H9 (cell line): Measurements from ENCODE around the gene DPP10. TPM values are rescaled to one million over a fixed set of nuclear protein-coding genes. Genes with fewer than 3 reads are reported as not detected.

Experiments used
- DNase-seq: peaks from one replicate; pipeline ENCODE4 v3.0.0-alpha.2; 2017
- H2AFZ ChIP-seq: one replicate; pipeline ENCODE4 v1.6.1; 2013; ENCODE audit warnings: mild to moderate bottlenecking, low read length, control low read depth, moderate library complexity
- H2AK5ac ChIP-seq: 2 replicates; pipeline ENCODE4 v1.6.1; 2013; ENCODE audit warnings: low read length, control low read depth, mixed read lengths; ENCODE audit not compliant: insufficient read length
- H2BK120ac ChIP-seq: one replicate; pipeline ENCODE4 v1.6.1; 2013; ENCODE audit warnings: low read depth, mild to moderate bottlenecking, low read length, control low read depth, inconsistent platforms; ENCODE audit not compliant: poor library complexity, severe bottlenecking
- H2BK12ac ChIP-seq: 2 replicates; pipeline ENCODE4 v1.6.1; 2013; ENCODE audit warnings: low read length, control low read depth, mixed read lengths, low read depth; ENCODE audit not compliant: insufficient read length
- H2BK15ac ChIP-seq: 2 replicates; pipeline ENCODE4 v1.6.1; 2013; ENCODE audit warnings: low read depth, low read length, control low read depth
- H2BK20ac ChIP-seq: one replicate; pipeline ENCODE4 v1.6.1; 2013; ENCODE audit warnings: low read depth, mild to moderate bottlenecking, low read length, control low read depth, inconsistent platforms; ENCODE audit not compliant: poor library complexity, severe bottlenecking
- H2BK5ac ChIP-seq: 2 replicates; pipeline ENCODE4 v1.6.1; 2013; ENCODE audit warnings: low read length, control low read depth, mixed read lengths; ENCODE audit not compliant: insufficient read length
- H3K14ac ChIP-seq: 2 replicates; pipeline ENCODE4 v1.6.1; 2013; ENCODE audit warnings: low read length, control low read depth; ENCODE audit not compliant: insufficient read depth
- H3K18ac ChIP-seq: 2 replicates; pipeline ENCODE4 v1.6.1; 2013; ENCODE audit warnings: low read depth, mild to moderate bottlenecking, mixed read lengths, low read length, control low read depth; ENCODE audit not compliant: insufficient read length
- H3K23ac ChIP-seq: 2 replicates; pipeline ENCODE4 v1.6.1; 2013; ENCODE audit warnings: low read length, control low read depth, mixed read lengths, low read depth; ENCODE audit not compliant: insufficient read length
- H3K23me2 ChIP-seq: 2 replicates; pipeline ENCODE4 v1.6.1; 2013; ENCODE audit warnings: low read depth, mild to moderate bottlenecking, mixed read lengths, low read length, control low read depth; ENCODE audit not compliant: insufficient read length, poor library complexity, severe bottlenecking
- H3K27ac ChIP-seq: 2 replicates; pipeline ENCODE4 v1.5.1; 2013; ENCODE audit warnings: low read length, control low read depth, mixed read lengths, low read depth; ENCODE audit not compliant: insufficient read length
- H3K27me3 ChIP-seq: 2 replicates; pipeline ENCODE4 v1.6.1; 2013; ENCODE audit warnings: low read length, control low read depth, inconsistent platforms; ENCODE audit not compliant: insufficient read depth
- H3K4ac ChIP-seq: 2 replicates; pipeline ENCODE4 v1.6.1; 2013; ENCODE audit warnings: low read depth, mild to moderate bottlenecking, control low read depth, inconsistent platforms, low read length, moderate library complexity
- H3K4me1 ChIP-seq: 2 replicates; pipeline ENCODE4 v1.6.1; 2013; ENCODE audit warnings: low read length, control low read depth, inconsistent platforms; ENCODE audit not compliant: insufficient read depth
- H3K4me2 ChIP-seq: 2 replicates; pipeline ENCODE4 v1.6.1; 2013; ENCODE audit warnings: low read length, control low read depth, mixed read lengths; ENCODE audit not compliant: insufficient read length, insufficient read depth
- H3K56ac ChIP-seq: 2 replicates; pipeline ENCODE4 v1.6.1; 2013; ENCODE audit warnings: low read depth, mild to moderate bottlenecking, mixed read lengths, low read length, control low read depth; ENCODE audit not compliant: insufficient read length
- H3K79me1 ChIP-seq: 2 replicates; pipeline ENCODE4 v1.6.1; 2013; ENCODE audit warnings: low read depth, mild to moderate bottlenecking, moderate library complexity, low read length, control low read depth, inconsistent platforms; ENCODE audit not compliant: insufficient read depth, poor library complexity, severe bottlenecking
- H3K79me2 ChIP-seq: 2 replicates; pipeline ENCODE4 v1.6.1; 2013; ENCODE audit warnings: low read length, control low read depth, inconsistent platforms; ENCODE audit not compliant: insufficient read depth
- H3K9ac ChIP-seq: 2 replicates; pipeline ENCODE4 v1.6.1; 2013; ENCODE audit warnings: low read length, control low read depth, mixed read lengths; ENCODE audit not compliant: insufficient read length; ENCODE audit errors: extremely low read depth
- H3K9me3 ChIP-seq: one replicate; pipeline ENCODE4 v1.6.1; 2013; ENCODE audit warnings: low read depth, low read length, inconsistent platforms; ENCODE audit not compliant: control insufficient read depth
- H3T11ph ChIP-seq: one replicate; pipeline ENCODE4 v1.6.1; 2013; ENCODE audit warnings: mild to moderate bottlenecking, low read length, control low read depth, inconsistent platforms
- H4K20me1 ChIP-seq: one replicate; pipeline ENCODE4 v1.6.1; 2013; ENCODE audit not compliant: control insufficient read depth, insufficient read length, insufficient read depth
- H4K5ac ChIP-seq: 2 replicates; pipeline ENCODE4 v1.6.1; 2013; ENCODE audit warnings: low read depth, mild to moderate bottlenecking, mixed read lengths, low read length, control low read depth; ENCODE audit not compliant: insufficient read length
- H4K8ac ChIP-seq: replicated peaks from 2 replicates; pipeline ENCODE4 v1.6.1; 2013; ENCODE audit warnings: low read length, control low read depth, mixed read lengths, low read depth; ENCODE audit not compliant: insufficient read length
- H4K91ac ChIP-seq: 2 replicates; pipeline ENCODE4 v1.6.1; 2013; ENCODE audit warnings: low read depth, mild to moderate bottlenecking, moderate library complexity, mixed read lengths, low read length, control low read depth; ENCODE audit not compliant: insufficient read length
- H3K27ac Mint-ChIP-seq, 3 experiments: 2 replicates in 2 of 3; 3 replicates in 1 of 3; pipeline ENCODE4 v1.8.0; 2020 to 2021; ENCODE audit warnings: mixed read lengths in 3 of 3, mild to moderate bottlenecking in 1 of 3, moderate library complexity in 1 of 3
- H3K27me3 Mint-ChIP-seq: 2 replicates; pipeline ENCODE4 v1.8.0; 2021; ENCODE audit warnings: low read depth, mild to moderate bottlenecking, moderate library complexity, mixed read lengths
- H3K36me3 Mint-ChIP-seq, 3 experiments: 2 replicates in 2 of 3; 3 replicates in 1 of 3; pipeline ENCODE4 v1.8.0; 2020 to 2021; ENCODE audit warnings: low read depth in 3 of 3, mixed read lengths in 3 of 3; ENCODE audit not compliant: insufficient read depth in 1 of 3
- H3K4me1 Mint-ChIP-seq, 2 experiments: 2 replicates each; pipeline ENCODE4 v1.8.0; 2020; ENCODE audit warnings: mixed read lengths in 2 of 2
- H3K4me3 Mint-ChIP-seq, 2 experiments: 2 replicates in 1 of 2; 3 replicates in 1 of 2; pipeline ENCODE4 v1.8.0; 2020 to 2021; ENCODE audit warnings: mild to moderate bottlenecking in 2 of 2, mixed read lengths in 2 of 2, moderate library complexity in 1 of 2
- H3K9me3 Mint-ChIP-seq, 2 experiments: 2 replicates in 1 of 2; 3 replicates in 1 of 2; pipeline ENCODE4 v1.8.0; 2020; ENCODE audit warnings: mild to moderate bottlenecking in 2 of 2, mixed read lengths in 2 of 2, moderate library complexity in 1 of 2
- WGBS: extraction: QIAGEN DNeasy Blood & Tissue Kit; methylation state at CpG from one replicate; pipeline ENCODE4 v1.1.7; 2013; ENCODE audit warnings: missing lambda C conversion rate, low lambda C conversion rate, mixed read lengths; ENCODE audit not compliant: insufficient read length; ENCODE audit errors: extremely low coverage; 5-methylcytosine and 5-hydroxymethylcytosine counted together
- total RNA-seq: library from RNA; stranded (reverse); gene quantifications from 2 replicates; pipeline ENCODE4 v1.2.1, GENCODE V29; 2021
- TF ChIP-seq, protein P1 (sequence below): fragments of 200-600 bp; sonication (generic); conservative IDR thresholded peaks from 3 replicates; pipeline ENCODE4 v1.8.0; 2021; ENCODE audit warnings: antibody characterized with exemption, mild to moderate bottlenecking

The DPP10 gene
- total RNA-seq, 1 experiment from 2014 or later = 11.3 TPM

DNA sequence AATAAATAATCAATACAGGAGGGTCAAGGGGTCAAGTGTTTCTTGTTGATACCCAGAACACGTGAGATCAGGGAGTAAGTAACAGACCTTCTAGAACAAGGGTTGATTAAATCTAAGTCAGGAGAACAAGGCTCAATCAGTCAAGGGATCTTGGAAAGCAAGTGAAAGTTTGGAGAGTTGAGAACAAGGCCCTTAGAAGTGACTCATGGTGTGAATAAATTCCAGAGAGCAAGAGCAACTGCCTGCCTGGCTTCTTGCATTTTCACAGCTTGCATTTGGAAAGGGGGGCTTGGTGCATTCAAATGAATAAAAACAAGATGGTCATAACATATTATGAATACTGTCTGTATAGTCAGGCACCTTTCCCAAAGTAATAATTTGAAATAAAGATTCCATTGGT, 256.1 kb downstream of the DPP10 start:
- Histone ChIP-seq H2BK5ac (no peak overlapping the region), H2BK20ac (no peak overlapping the region), H3K27me3 (no peaks in the 10 kb centered on the region), H2BK12ac (no peak overlapping the region), H3K27ac (no peak overlapping the region), H3K9me3 (no peaks in the 10 kb centered on the region), H3K4ac (no peak overlapping the region), H2AFZ (no peak overlapping the region), H3K23ac (no peak overlapping the region), H3K4me2 (no peak overlapping the region), H4K8ac (no peak overlapping the region), H3K9ac (no peak overlapping the region), H3K4me1 (peaks cover 2% of the 10 kb centered on the region; the same call in 1 of the 2 replicates), H2BK120ac (no peak overlapping the region), H3K79me1 (no peaks in the 10 kb centered on the region), H4K20me1 (no peaks in the 10 kb centered on the region), H3K14ac (no peak overlapping the region), H4K91ac (no peak overlapping the region), H3T11ph (no peak overlapping the region), H3K56ac (no peak overlapping the region), H3K23me2 (no peaks in the 10 kb centered on the region), H2BK15ac (no peak overlapping the region), H3K79me2 (no peaks in the 10 kb centered on the region), H4K5ac (no peak overlapping the region), H2AK5ac (no peak overlapping the region), H3K18ac (no peak overlapping the region)
- H3K27me3 Mint-ChIP-seq = no peaks in the 10 kb centered on the region
- TF ChIP-seq, protein P1, sequence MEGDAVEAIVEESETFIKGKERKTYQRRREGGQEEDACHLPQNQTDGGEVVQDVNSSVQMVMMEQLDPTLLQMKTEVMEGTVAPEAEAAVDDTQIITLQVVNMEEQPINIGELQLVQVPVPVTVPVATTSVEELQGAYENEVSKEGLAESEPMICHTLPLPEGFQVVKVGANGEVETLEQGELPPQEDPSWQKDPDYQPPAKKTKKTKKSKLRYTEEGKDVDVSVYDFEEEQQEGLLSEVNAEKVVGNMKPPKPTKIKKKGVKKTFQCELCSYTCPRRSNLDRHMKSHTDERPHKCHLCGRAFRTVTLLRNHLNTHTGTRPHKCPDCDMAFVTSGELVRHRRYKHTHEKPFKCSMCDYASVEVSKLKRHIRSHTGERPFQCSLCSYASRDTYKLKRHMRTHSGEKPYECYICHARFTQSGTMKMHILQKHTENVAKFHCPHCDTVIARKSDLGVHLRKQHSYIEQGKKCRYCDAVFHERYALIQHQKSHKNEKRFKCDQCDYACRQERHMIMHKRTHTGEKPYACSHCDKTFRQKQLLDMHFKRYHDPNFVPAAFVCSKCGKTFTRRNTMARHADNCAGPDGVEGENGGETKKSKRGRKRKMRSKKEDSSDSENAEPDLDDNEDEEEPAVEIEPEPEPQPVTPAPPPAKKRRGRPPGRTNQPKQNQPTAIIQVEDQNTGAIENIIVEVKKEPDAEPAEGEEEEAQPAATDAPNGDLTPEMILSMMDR = no peak
- no CpG with 5 or more reads among the region's 1 CpG for WGBS
- H3K4me3 Mint-ChIP-seq = no peak overlapping the region
- H3K36me3 Mint-ChIP-seq = peaks cover 0 to 7% (median 0%) of the 10 kb centered on the region in 3 experiments; a peak in 3 of 7 replicates
- H3K27ac Mint-ChIP-seq = no peak overlapping the region; a peak in 1 of 7 replicates
- no peak for DNase-seq
- H3K4me1 Mint-ChIP-seq = peaks cover 10 to 11% of the 10 kb centered on the region in 2 experiments
- no peaks in the 10 kb centered on the region for H3K9me3 Mint-ChIP-seq
